HG03139 (cell line): ENCODE measurements around the gene RBMS3.
"Not testable (repeated sequence)": the region's sequence is repeated elsewhere in the genome, so short reads cannot be mapped to it uniquely, and the experiment has no call there.

Source experiments
- ATAC-seq: cut with Tn5 transposase; IDR thresholded peaks from one replicate; pipeline ENCODE4 v1.9.1; 2021; ENCODE audit not compliant: unreplicated experiment

RBMS3 gene

DNA sequence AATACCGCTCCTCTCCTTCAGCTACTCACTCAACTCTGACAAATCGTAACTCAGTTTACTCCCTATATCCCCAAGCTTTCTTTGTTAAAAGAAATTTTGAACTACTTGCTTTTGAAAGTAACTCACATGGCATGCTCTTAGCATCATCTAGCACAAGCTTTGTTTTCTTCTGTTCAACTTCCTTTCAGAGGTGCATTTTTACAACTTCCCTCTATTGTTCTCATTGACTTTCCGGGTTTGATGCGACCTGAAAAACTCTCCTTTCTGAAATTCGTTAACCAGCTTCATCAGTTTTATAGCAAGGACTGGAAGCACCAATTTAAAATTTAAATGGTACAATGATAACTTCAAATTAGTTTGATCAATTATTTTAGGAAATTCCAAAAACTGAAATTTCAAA, 696.0 kb downstream of the RBMS3 start:
- ATAC-seq, result no peak

DNA sequence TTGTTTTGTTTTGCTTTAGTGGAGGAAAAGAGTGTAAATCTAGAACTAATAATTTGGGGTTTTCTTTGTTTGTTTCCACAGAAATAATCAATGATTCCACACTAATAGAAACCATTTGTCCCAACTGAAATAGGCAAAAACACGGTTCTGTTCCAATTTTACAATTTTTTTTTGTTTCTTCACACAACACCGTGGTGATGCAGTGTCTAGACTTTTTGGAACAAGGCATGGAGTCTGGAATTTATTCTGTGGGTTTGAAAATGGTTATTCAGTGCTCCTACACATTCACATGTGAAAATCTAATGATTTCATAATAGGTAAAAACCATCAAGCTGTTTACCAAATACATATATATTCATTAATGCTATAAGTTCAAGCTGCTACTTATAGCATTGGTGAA, 696.5 kb downstream of the RBMS3 start:
- ATAC-seq, result no peak

DNA sequence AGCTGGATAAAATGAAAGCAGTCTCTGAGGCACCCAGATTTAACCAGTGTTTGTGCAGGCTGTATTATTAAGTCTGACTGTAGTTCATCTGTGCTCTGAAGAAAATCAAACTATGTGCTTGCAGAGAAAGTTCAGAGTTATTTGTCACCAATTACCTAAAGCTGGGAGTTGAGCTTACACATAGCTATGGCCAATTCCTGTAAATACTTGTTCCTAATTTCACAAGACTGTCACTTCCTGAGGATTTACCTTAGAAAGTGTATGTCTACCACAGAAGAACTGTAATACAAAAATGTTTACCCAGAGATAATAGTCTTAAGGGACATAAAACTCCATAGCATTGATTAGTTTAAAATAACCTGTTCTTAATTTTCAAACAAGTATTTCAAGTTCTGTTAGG, 697.2 kb downstream of the RBMS3 start:
- no peak for ATAC-seq

DNA sequence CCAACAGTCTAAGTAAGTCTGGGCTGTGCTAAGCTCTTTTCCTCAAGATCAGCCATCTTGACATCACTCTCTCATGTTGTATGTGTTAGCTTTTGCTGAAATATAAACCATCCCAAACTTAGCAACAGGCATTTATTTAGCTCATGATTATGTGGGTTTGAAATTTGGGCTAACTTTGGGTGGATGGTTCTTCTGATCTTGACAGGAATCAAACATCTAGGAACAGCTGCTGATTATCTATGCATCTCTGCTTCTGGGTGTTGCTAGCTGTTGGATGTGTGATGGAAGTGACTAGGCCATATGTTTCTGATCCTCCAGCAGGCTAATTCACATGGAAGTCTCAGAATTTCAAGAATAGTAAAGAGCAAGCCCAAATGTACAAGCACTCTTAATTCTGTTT, 710.3 kb downstream of the RBMS3 start:
- no peak for ATAC-seq

DNA sequence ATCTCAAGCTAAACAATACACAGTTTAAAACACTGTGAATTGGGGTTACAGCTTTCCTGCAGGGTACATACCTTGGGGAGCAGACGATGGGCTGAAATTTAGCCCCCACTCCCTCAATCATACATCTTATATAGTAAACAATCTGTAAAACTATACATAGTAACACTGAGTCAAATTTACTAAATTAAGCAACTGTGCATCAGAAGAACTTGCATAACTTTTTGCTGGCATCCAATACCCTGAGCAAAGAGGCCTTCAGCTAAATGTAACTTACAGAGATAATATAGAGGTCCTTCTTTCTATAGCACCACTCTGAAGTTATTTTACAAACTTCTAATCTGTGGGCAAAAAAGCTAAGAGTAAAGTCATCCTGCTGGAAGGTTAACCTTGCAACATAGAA, 721.9 kb downstream of the RBMS3 start:
- no peak for ATAC-seq

DNA sequence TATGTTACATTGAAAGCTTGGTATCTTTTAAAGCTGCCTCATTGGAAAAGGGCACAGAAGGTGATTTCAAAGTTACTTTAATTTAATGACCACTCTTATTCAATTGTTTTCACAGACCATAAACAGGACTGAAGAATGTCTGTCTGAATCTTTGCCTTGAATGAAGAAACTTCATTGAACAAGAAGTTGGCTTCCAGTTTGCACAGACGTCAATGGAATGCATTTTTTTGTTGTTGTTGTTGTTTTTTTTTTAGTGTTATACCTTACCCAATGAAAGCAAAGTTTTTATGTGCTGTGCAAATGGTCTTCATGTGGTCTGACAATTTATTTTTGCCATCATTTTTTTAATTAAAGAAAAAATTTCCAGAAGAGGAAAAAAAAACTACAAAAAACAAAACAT, 722.9 kb downstream of the RBMS3 start:
- no peak for ATAC-seq

DNA sequence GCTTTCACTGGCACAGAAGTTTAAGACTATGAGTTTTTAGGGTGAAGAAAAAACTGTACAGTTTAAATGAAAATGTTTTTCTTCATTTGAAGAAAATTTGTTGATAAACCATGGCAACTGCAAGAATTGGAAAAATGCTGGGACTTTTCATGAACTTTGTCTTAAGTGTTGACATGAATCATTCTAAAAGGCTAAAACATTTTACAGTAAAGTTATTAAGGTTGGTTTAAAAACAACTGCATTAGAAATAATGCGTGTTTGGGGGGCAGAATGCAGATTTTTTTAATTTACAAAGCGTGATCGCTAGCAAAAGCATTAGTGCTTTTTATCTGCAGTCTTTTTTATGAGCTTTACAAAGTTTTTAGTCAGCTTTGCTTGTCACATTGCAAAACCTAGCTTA, 723.6 kb downstream of the RBMS3 start:
- ATAC-seq, result no peak

DNA sequence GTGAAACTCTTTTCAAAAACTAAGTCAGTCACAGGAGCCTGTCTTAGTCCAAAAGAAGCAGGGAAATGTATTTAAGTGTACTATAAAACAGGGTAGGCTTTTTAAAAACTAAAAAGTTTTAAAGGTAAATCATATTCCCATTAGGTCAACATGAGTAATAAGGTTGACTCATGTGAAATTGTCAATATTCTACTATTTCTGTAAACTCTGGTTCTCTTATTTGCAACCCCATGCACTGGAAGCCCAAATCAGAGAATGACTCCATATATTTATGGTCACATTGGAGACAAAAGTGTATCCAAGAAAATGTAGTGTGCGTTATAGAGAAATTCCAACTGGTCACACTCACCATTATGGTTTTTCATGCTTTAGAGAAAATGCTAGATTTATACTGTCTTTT, 725.2 kb downstream of the RBMS3 start:
- no peak for ATAC-seq

DNA sequence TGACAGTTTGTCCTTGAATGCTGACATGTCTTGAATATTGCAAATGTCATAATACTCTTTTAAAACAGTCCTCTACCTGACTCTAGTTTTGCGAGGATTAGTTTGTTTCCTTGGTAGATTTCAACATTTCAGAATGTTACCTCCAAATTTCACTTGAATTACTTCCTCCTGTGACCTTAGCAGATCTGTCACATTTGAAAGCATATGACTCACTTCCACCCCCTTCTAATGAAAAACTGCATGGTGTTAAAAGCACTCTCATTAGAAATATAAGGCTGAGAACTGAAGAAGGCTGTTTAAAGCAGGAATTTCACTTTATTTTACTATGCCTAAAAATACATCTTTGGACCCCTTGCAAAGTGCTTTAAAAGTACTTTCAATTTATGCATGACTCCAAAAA, 726.8 kb downstream of the RBMS3 start:
- no peak for ATAC-seq

DNA sequence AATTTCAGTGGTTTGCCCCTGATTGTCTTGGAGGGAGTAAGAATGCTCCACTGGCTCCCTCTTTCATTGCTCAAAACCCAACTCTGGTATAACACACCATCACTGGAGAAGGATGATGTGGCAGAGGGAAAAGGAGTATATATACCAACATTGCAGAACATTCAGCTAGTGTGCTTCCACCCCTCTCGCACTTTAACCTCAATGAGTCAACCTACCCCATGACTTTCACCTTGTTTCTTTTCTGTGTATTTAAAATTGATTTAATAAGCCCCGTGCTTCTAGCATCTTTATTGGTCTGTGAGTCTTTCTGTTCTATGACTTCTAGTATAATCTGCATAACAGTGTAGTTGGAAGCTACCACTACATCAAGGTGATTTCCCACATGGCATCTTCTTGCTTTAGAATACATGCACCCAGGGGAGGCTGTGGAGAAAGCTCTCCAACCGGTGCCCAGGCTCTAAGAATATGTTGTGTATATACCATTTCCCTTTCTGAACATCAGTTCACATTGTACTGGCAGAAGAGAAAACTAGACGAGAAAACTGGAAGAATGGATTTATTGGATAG, 730.4 kb downstream of the RBMS3 start:
- no peak for ATAC-seq

DNA sequence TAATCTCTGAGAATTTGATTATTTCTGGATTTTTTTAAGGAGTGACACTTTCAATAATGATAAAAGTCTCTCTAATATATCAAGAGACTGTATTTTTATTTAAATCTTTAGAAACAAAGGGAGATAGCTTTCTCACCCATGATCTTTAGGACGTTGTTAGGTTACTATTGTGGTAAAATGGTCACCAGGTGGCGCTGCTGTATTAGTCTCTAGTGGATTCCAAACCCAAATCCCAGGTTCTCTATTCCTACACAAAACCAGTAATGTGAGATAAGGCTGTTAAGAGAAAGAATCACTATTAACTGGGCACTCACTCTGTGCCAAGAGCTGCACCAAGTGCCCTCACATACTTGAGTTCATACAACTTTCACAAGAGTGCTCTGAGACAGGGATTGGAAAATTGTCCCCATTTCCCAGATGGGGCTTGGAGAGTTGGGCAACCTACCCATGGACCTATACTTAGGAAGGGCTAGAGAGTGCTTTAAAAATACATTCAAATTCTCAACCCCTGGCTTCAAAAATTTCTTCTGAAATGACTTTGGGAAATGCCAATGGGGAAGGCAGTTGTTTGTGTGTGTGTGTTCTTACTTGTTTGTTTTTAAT, 732.2 kb downstream of the RBMS3 start:
- no peak for ATAC-seq

DNA sequence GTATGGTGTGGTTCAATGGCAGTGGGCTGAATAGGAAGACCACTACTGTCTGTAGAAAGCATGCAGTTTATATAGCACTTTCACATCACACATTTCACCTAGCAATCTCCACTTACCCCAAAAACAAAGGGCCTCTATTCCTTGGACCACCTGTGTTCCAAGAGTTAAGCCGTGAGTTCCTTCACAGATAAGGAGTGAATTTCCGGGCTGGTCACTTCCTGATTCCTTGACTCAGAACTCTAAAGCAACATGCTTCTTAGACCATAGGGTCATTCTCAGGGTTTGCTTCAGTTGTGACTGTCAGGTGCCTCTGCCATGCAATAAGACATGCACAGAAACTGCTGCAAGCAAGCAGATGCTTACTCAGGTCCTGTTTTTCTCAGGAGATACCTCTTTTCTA, 737.0 kb downstream of the RBMS3 start:
- no peak for ATAC-seq

DNA sequence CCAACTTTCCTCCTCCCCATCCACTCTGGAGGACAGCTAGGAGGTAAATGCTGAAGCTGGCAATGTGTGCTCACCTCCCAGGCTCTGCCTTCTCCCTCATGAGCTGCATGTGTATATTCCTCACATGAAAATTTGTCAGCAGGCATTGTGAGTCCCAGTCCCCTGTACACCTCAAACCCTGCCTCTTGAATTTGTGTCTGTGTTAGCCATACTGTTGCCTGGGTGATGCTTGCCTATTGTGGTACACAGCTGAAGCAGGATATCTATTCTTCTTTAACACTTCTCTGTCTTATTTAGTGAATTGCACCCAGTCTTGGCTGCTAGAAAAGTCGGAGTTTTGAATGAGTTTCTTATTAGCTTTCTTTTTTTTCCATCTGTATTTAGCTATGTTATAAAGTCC, 739.5 kb downstream of the RBMS3 start:
- ATAC-seq, result no peak

DNA sequence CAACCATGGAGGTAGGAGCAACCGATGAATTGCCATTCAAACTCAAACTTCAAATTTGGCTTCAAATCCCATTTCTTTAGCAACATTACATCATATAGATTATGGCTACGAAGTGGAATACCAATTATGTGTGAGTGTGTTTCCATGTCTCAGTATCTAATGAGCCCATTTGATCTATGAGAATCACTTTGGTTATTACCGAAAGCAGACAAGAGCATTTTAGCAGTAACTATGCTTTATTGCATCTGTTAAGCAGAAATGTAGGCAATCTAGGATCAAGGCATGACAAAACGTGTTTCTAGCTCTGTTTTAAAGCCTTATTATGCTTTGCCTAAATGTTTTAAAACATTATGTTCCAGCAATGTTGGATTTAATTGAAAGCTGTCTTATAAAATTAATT, 743.6 kb downstream of the RBMS3 start:
- ATAC-seq, result no peak

DNA sequence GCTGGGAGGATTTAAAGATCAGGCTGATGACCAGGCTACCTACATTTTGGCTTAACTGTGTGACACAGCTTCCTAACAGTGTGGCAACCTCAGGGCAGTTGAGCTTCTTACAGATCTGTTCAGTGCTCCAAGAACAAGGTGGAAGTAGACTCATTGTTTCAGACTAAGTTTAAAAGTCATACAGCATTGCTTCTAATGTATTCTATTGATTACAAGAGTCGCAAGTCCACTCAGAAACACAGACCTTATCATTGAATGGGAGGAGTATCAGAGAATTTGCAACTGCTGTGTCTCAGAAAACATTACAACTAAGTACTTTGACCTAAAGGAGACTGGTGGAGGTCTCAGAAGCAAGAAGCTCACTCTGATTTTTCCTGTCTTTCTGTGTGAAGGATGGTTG, 746.0 kb downstream of the RBMS3 start:
- no peak for ATAC-seq

DNA sequence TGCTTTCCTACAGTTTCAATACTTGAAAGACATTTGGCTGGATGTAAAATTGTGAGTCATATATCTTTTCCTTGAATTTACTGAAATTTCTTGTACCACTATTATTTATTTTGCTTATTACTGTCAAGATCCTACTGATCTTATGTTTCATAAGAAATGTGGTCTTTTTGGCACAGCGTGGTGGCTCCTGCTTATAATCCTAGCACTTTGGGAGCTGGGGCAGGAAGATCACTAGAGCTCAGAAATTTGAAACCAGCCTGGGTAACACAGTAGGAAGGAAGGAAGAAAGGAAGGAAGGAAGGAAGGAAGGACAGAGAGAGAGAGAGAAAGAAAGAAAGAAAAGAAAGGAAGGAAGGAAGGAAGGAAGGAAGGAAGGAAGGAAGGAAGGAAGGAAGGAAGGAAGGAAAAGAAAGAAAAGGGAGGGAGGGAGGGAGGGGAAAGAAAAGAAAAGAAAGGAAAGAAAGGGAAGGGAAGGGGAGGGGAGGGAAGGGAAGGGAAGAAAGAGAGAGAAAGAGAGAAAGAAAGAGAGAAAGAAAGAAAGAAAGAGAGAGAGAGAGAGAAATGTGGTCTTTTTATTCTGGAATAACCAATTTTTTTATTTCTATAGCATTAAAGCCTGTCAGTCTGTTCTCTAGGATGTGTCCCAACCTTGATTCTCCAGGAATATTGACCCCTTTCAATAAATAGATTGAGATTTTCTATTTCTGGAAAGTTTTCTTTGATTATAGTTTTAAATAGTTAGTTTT, 753.5 kb downstream of the RBMS3 start:
- no peak for ATAC-seq

DNA sequence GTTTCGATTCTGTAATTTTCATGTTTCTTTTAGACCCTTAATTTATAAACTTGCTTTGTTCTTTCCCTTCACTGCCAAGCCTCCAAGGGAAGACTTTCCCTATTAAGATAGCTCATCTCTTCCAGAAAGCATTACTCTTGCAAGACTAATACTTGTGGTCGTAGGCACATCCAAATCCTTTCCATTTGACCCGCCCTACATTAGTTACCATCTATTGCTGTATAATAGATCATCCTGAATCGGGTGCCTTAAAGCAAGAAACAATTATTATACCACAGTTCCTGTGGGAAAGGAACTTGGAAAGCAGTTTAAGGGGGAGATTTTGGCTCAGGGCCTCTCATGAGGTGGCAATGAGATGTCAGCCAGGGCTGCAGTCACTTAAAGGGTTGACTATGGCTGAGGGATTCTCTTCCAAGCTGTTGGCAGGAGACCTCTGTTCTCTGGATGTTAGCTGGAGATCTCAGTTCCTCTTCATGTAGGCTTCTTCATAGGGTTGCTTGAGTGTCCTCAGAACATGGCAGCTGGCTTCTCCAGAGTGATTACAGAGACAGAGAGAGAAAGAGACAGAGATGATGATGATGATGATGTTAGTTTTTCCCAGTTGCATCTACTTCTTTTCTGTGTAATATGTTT, 755.2 kb downstream of the RBMS3 start:
- ATAC-seq, result no peak

DNA sequence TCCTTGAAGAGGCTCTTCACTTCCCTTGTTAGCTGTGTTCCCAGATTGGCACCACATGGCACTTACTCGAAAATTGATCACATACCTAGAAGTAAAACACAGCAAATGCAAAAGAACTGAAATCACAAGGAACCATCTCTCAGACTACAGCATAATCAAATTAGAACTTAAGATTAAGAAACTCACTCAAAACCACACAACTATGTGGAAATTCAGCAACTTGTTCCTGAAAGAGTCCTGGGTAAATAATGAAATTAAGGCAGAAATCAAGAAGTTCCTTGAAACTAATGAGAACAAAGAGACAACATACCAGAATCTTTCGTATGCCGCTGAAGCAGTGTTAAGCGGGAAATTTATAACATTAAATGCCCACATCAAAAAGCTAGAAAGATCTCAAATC, 759.3 kb downstream of the RBMS3 start:
- no peak for ATAC-seq

DNA sequence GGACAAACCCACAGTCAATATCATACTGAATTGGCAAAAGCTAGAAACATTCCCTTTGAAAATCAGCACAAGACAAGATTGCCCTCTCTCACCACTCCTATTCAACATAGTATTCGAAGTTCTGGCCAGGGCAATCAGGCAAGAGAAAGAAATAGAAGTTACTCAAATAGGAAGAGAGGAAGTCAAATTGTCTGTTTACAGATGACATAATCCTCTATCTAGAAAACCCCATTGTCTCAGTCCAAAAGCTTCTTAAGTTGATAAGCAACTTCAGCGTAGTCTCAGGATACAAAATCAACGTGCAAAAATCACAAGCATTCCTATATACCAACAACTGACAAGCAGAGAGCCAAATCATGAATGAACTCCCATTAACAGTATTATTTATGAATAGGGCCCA, 760.6 kb downstream of the RBMS3 start:
- ATAC-seq, result not testable (repeated sequence)

DNA sequence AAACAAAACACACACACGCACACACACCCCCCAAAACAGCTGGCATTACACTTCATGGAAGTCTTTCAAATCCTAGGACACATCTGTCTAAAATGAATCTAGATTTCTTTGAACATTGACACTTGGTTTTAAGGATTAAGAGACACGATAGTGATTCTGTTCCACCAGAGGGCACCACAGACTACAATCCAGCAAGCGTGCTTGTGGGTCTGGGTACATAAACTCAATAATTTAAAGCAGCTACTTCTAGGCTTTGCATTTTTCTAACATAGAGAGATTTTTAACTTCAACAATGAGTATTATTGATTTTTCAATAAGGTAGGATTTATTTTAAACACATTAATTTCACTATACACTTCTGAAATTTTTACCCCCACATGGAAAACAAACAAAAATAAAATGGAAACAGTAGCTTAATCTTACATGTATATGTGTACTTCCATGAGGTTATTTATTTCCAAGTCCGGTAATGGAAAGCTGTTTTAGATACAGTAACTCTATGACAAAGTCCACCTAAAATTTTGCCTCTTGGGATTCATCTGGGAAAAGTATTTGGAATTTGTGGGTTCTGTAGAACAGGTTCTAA, 761.5 kb downstream of the RBMS3 start:
- ATAC-seq, result no peak

DNA sequence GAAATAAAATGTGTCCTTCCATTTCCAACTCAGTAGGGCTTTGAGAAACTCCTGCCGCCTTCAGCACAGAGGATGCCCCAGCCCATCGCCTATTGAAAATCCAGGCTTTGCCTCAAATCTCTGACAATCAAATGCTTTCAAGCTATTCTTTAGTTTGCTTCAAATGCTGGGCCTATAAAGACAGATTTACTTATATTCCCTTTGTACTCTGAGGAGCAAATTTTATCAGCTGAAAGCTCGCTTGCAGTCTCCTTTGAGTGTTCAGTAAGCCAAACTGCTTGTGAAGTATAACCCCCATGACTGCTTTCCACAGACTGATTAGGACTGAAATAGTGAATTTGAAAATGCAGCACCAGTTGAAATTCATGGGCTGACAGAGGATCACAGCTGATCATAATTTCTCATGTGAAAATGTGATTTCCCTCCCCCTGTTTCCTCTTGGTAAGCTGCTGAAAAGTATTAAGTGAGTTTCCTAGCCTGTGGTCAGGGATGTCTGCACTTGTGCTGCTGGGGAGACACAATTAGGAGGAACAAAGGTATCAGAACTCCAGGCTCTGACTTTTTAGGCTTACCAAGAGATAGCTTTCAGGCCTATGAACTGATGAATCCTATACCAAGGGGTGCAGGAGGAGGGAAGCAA, 762.2 kb downstream of the RBMS3 start:
- no peak for ATAC-seq
